Measurements from ENCODE around the gene PSENEN. TPM values are rescaled to one million over a fixed set of nuclear protein-coding genes. Genes with fewer than 3 reads are reported as not detected.

PSENEN gene
- total RNA-seq, 1 donor from 2014 or later, result 63.7 TPM

- peak overlapping the region; percentile 56 for H3K4me3 ChIP-seq (ENCODE audit: low read depth, low read length)
- TF ChIP-seq CTCF (conservative IDR thresholded peaks at IDR 0.05; ENCODE audit: low read depth, low read length), result no peak
- DNase-seq (ENCODE audit: low read depth), result no peak
Measured at GRCh38 chr19:35739275-35740107, 6.0 kb upstream of the PSENEN start.

- DNase-seq (ENCODE audit: low read depth), result no peak
- no peak for TF ChIP-seq CTCF (conservative IDR thresholded peaks at IDR 0.05; ENCODE audit: low read depth, low read length)
- H3K4me3 ChIP-seq (ENCODE audit: low read depth, low read length), result peak overlapping the region; percentile 56
Measured at GRCh38 chr19:35740108-35740422, 5.4 kb upstream of the PSENEN start.

- H3K4me3 ChIP-seq (ENCODE audit: low read depth, low read length), result peak overlapping the region; percentile 56
- peak; percentile 16 for TF ChIP-seq CTCF (conservative IDR thresholded peaks at IDR 0.05; ENCODE audit: low read depth, low read length)
- DNase-seq (ENCODE audit: low read depth), result no peak
Measured at GRCh38 chr19:35740423-35741202, 4.8 kb upstream of the PSENEN start.

DNA sequence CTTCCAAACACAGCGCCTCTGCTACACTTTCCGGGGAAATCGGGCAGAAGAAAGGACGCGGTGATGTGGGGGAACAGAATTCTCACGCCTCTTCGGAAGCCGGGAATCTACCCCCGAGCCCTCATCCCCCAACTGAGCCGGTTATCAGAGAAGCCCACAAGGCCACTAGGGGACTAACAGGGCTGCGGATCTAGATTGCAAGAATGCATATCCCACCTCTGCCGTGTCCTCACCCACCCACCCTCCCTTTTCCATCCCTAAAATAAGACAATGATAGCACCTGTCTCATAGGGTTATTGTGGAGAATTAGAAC, 4.3 kb upstream of the PSENEN start:
- TF ChIP-seq CTCF (conservative IDR thresholded peaks at IDR 0.05; ENCODE audit: low read depth, low read length), result peak; percentile 5
- peak overlapping the region; percentile 56 for H3K4me3 ChIP-seq (ENCODE audit: low read depth, low read length)
- no peak for DNase-seq (ENCODE audit: low read depth)

- H3K4me3 ChIP-seq (ENCODE audit: low read depth, low read length), result peak within 1 kb of the TSS; percentile 56
- no peak for TF ChIP-seq CTCF (conservative IDR thresholded peaks at IDR 0.05; ENCODE audit: low read depth, low read length)
- DNase-seq (ENCODE audit: low read depth), result no peak
Measured at GRCh38 chr19:35742121-35742724, 3.2 kb upstream of the PSENEN start, which contains the start of gene IGFLR1. IGFLR1 (minus strand) TSS chr19:35742452; CDS start chr19:35741180, 1,272 bp downstream.

DNA sequence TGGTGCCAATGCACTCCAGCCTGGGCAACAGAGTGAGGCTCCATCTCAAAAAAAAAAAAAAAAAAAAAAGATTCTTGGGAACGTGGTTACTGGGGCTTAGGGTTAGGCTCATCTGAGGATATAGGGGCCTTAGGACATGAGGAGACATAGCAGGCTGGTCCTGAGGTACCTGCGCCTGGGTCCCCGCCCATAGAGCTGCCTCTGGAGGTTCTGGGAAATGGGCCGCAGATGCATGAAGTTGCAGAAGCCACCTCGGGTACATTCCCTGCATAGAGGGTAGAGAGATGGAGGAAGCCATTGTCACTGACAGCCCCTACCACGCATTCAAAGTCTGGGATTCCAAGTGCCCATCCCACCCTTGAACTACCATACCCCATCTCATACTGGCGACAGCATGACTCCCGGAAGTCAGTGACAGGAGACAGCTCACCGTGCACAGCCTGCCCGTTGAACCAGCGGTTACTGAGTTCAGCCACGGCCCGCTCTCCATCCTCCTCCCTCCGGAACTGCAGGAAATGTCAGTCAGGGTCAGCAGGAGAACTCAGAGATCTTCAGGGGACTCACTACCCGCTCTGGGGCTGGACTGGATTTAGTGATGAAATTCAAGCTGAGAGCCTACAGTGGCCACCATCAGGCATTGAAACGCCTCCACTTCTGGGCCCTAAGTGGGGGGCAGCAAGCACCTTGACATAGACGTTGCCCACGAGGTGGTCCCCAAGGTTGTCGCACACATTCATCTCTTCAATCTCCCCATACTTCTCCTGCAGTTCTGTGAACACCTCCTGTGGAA, 1.6 kb upstream of the PSENEN start:
- no peak for TF ChIP-seq CTCF (conservative IDR thresholded peaks at IDR 0.05; ENCODE audit: low read depth, low read length)
- peak overlapping the region; percentile 91 for H3K4me3 ChIP-seq (ENCODE audit: low read depth, low read length)
- DNase-seq (ENCODE audit: low read depth), result no peak

Data from epithelial cell of proximal tubule (primary cell).